Smooth muscle cell (in vitro differentiated cells): ENCODE data around the gene OR10K1. TPM values are rescaled to one million over a fixed set of nuclear protein-coding genes. Genes with fewer than 3 reads are reported as not detected.

Experiments used
- DNase-seq: peaks from one replicate; lab custom pipeline; 2025; ENCODE audit not compliant: unreplicated experiment; lab: John Stamatoyannopoulos, UW
- H2AFZ ChIP-seq: fragments of 200-600 bp; sonication (generic); 2 replicates; pipeline ENCODE4 v1.6.0; 2016; ENCODE audit warnings: antibody characterized with exemption, low read depth, mild to moderate bottlenecking
- H3F3A ChIP-seq: fragments of 200-600 bp; sonication (generic); 2 replicates; pipeline ENCODE4 v1.6.0; 2017; ENCODE audit warnings: antibody characterized with exemption, low read depth
- H3K27ac ChIP-seq: fragments of 200-600 bp; sonication (generic); 2 replicates; pipeline ENCODE4 v1.5.1; 2016; ENCODE audit warnings: low read depth, mild to moderate bottlenecking
- H3K27me3 ChIP-seq: fragments of 200-600 bp; sonication (generic); 2 replicates; pipeline ENCODE4 v1.6.1; 2016; ENCODE audit warnings: low read depth, mild to moderate bottlenecking
- H3K36me3 ChIP-seq: fragments of 200-600 bp; sonication (generic); 2 replicates; pipeline ENCODE4 v1.5.1; 2016; ENCODE audit warnings: low read depth
- H3K4me1 ChIP-seq: fragments of 200-600 bp; sonication (generic); 2 replicates; pipeline ENCODE4 v1.5.1; 2016; ENCODE audit warnings: low read depth
- H3K4me2 ChIP-seq: fragments of 200-600 bp; sonication (generic); 2 replicates; pipeline ENCODE4 v1.6.0; 2016; ENCODE audit warnings: mild to moderate bottlenecking
- H3K4me3 ChIP-seq: fragments of 200-600 bp; sonication (generic); 2 replicates; pipeline ENCODE4 v1.5.1; 2016; ENCODE audit warnings: mild to moderate bottlenecking
- H3K79me2 ChIP-seq: fragments of 200-600 bp; sonication (generic); 2 replicates; pipeline ENCODE4 v1.6.0; 2016; ENCODE audit warnings: low read depth, mild to moderate bottlenecking
- H3K9ac ChIP-seq: fragments of 200-600 bp; sonication (generic); 2 replicates; pipeline ENCODE4 v1.6.0; 2016; ENCODE audit warnings: low read depth
- H3K9me3 ChIP-seq: fragments of 200-600 bp; sonication (generic); replicated peaks from 2 replicates; pipeline ENCODE4 v1.5.1; 2016; ENCODE audit warnings: low read depth
- H4K20me1 ChIP-seq: fragments of 200-600 bp; sonication (generic); 2 replicates; pipeline ENCODE4 v1.6.0; 2016; ENCODE audit warnings: low read depth
- WGBS: methylation state at CpG from one replicate; pipeline ENCODE4 v1.1.7; 2016; ENCODE audit warnings: low lambda C conversion rate; 5-methylcytosine and 5-hydroxymethylcytosine counted together
- polyA plus RNA-seq: library from polyadenylated mRNA; unstranded; fragments of >200 nt; fragmentation: Nextera tagmentation; extraction: Ambion mirVana; gene quantifications from 2 replicates; pipeline ENCODE4 v1.2.1, GENCODE V29; 2016
- total RNA-seq: library from RNA; depleted of rRNA; stranded (reverse); fragments of >200 nt; gene quantifications from 2 replicates; pipeline ENCODE4 v1.2.3, GENCODE V29; 2014
- TF ChIP-seq, protein P1 (sequence below): fragments of 200-600 bp; sonication (generic); IDR thresholded peaks from 2 replicates; pipeline ENCODE4 v1.5.1; 2017; ENCODE audit warnings: borderline replicate concordance, mild to moderate bottlenecking, antibody characterized with exemption; ENCODE audit not compliant: insufficient read depth, poor library complexity, severe bottlenecking

Gene OR10K1
- total and polyA plus RNA-seq, 2 experiments from 2014 or later: not detected

DNA sequence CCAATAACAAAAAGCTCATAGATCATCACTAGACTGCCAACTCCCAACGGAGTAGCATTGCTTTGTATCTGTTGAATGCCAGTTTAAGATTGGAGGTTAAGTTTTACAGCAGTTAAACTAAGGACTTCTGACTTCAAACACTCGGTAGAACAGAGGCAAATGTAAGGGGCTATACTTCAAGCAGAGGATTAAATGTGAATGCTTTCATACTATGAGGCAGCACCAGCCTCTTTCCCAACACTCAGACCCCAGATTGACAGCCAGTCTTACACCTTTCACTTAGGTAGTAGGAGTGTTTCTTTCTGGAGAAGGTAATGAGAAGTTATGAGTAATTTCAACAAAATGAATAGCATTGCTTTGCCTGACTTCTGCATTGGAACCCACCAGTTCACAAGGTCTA, 33.2 kb downstream of the OR10K1 start:
- Histone ChIP-seq H3K79me2 (no peaks in the 10 kb centered on the region), H3K9me3 (no peaks in the 10 kb centered on the region), H3K4me2 (no peak overlapping the region), H3K4me3 (no peak overlapping the region), H4K20me1 (no peaks in the 10 kb centered on the region), H3K27me3 (no peaks in the 10 kb centered on the region), H3K27ac (no peak overlapping the region), H3K36me3 (no peaks in the 10 kb centered on the region), H3K9ac (no peak overlapping the region), H3K4me1 (no peaks in the 10 kb centered on the region), H3F3A (no peaks in the 10 kb centered on the region), H2AFZ (no peak overlapping the region)
- TF ChIP-seq, protein P1, sequence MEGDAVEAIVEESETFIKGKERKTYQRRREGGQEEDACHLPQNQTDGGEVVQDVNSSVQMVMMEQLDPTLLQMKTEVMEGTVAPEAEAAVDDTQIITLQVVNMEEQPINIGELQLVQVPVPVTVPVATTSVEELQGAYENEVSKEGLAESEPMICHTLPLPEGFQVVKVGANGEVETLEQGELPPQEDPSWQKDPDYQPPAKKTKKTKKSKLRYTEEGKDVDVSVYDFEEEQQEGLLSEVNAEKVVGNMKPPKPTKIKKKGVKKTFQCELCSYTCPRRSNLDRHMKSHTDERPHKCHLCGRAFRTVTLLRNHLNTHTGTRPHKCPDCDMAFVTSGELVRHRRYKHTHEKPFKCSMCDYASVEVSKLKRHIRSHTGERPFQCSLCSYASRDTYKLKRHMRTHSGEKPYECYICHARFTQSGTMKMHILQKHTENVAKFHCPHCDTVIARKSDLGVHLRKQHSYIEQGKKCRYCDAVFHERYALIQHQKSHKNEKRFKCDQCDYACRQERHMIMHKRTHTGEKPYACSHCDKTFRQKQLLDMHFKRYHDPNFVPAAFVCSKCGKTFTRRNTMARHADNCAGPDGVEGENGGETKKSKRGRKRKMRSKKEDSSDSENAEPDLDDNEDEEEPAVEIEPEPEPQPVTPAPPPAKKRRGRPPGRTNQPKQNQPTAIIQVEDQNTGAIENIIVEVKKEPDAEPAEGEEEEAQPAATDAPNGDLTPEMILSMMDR: no peak
- whole genome bisulfite sequencing: 69% methylated on average over 2 of the region's 2 CpGs
- no peak for DNase-seq

- H3K4me1 ChIP-seq: no peaks in the 10 kb centered on the region
- no peaks in the 10 kb centered on the region for H3K9me3 ChIP-seq
- no peak overlapping the region for H3K27ac ChIP-seq
- no peak overlapping the region for H3K4me3 ChIP-seq
- no peaks in the 10 kb centered on the region for H3F3A ChIP-seq
- no peaks in the 10 kb centered on the region for H4K20me1 ChIP-seq
- DNase-seq: no peak
- H3K9ac ChIP-seq: no peak overlapping the region
- H3K36me3 ChIP-seq: no peaks in the 10 kb centered on the region
- 45% methylated on average over 2 of the region's 2 CpGs for WGBS
- H3K4me2 ChIP-seq: no peak overlapping the region
- no peaks in the 10 kb centered on the region for H3K79me2 ChIP-seq
- H3K27me3 ChIP-seq: no peaks in the 10 kb centered on the region
- no peak overlapping the region for H2AFZ ChIP-seq
- TF ChIP-seq, protein P1: peak; percentile 41
Observed at GRCh38 chr1:158496374-158496773, 34.7 kb downstream of the OR10K1 start.

DNA sequence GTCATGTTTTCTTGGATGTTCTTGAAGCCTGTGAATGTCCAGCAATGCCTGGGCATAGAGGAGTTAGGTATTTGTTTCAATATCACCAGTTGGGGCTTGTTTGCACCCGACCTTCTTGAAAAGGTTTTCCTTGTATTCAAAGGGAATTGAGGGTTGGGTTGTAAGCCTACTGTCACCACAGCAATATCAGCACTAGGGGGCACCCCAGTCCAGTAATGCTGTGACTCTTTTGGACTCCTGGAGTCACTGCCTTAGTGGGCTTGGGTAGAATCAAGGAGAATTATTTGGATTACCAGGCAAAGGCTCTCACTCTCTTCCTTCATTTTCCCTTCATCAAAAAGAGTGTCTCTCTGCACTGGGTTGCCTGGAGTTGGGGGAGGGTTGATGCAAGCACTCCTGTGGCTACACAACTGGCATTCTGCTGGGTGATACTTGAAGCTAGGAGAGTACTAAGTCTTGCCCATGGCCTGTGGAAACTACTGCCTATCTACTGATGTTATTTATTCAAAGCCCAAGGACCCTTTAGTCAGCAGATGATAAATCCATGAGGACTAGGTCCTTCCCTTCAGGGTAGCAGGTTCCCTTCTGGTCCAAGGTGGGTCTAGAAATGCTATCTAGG, 44.8 kb downstream of the OR10K1 start:
- Histone ChIP-seq H3K9me3 (no peaks in the 10 kb centered on the region), H3K27me3 (no peaks in the 10 kb centered on the region), H3K4me3 (no peak overlapping the region), H3K9ac (no peak overlapping the region), H3K36me3 (no peaks in the 10 kb centered on the region), H3F3A (no peaks in the 10 kb centered on the region), H4K20me1 (no peaks in the 10 kb centered on the region), H2AFZ (no peak overlapping the region), H3K79me2 (no peaks in the 10 kb centered on the region), H3K4me1 (peaks cover 6% of the 10 kb centered on the region), H3K4me2 (no peak overlapping the region), H3K27ac (no peak overlapping the region)
- WGBS: 56% methylated on average over 1 of the region's 1 CpG
- TF ChIP-seq, protein P1: peak; percentile 57
- no peak for DNase-seq

DNA sequence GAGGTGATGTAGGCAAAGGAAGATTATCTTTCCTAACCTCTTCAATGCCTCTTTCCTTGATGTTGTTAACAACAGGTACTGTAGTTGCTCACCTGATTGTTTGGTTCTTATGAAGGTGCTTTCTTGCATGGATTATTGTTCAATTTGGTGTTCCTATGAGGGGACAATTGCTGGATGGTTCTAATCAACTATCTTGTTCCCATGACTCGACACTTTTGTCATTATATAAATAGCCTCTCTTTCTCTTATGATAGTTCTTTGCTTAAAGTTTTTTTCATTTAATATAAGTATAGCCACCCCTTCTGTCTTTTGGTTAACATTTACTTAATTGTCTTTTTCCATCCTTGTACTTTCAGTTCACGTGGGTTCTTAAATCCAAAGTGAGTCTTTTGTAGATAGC, 45.9 kb downstream of the OR10K1 start:
- DNase-seq: no peak

More for the DNA sequence above, 45.9 kb downstream of the OR10K1 start:
- Histone ChIP-seq H3K27ac (no peak overlapping the region), H3K9ac (no peak overlapping the region), H2AFZ (no peak overlapping the region), H3K4me1 (peaks cover 6% of the 10 kb centered on the region), H3K4me2 (no peak overlapping the region), H3K79me2 (no peaks in the 10 kb centered on the region), H3F3A (no peaks in the 10 kb centered on the region), H4K20me1 (no peaks in the 10 kb centered on the region), H3K4me3 (no peak overlapping the region), H3K9me3 (no peaks in the 10 kb centered on the region), H3K36me3 (no peaks in the 10 kb centered on the region), H3K27me3 (no peaks in the 10 kb centered on the region)
- TF ChIP-seq, protein P1: no peak
- WGBS: 90% methylated on average over 2 of the region's 2 CpGs
